A549 (cell line): ENCODE data around the gene PLAA.

ENCODE experiments used
- MAZ ChIP-seq: fragments of 150-350 bp; IDR thresholded peaks from 2 replicates; pipeline ENCODE4 v1.6.1; 2014; ENCODE audit warnings: antibody characterized with exemption, low read depth, low read length, borderline replicate concordance
- POLR2A ChIP-seq: IDR thresholded peaks from 2 replicates; pipeline ENCODE4 v1.6.1; 2012; ENCODE audit warnings: mild to moderate bottlenecking, low read length
- RCOR1 ChIP-seq: fragments of 150-350 bp; IDR thresholded peaks from 2 replicates; pipeline ENCODE4 v1.6.1; 2014; ENCODE audit warnings: antibody characterized with exemption, low read length, low read depth
- SREBF2 ChIP-seq: fragments of 450-650 bp; IDR thresholded peaks from 2 replicates; pipeline ENCODE4 v1.6.1; 2014; ENCODE audit warnings: mild to moderate bottlenecking, moderate library complexity
- TF ChIP-seq, protein P1 (sequence below): fragments of >200 bp; sonication (Bioruptor Twin); formaldehyde crosslinking; IDR thresholded peaks from 3 replicates; pipeline ENCODE4 v1.5.1; 2016
- TF ChIP-seq, protein P2 (sequence below): IDR thresholded peaks from 2 replicates; pipeline ENCODE4 v1.6.1; 2012

GRCh38 chr9:26939955-26940711 lies 6.9 kb downstream of the PLAA start:
- TF ChIP-seq, protein P1, sequence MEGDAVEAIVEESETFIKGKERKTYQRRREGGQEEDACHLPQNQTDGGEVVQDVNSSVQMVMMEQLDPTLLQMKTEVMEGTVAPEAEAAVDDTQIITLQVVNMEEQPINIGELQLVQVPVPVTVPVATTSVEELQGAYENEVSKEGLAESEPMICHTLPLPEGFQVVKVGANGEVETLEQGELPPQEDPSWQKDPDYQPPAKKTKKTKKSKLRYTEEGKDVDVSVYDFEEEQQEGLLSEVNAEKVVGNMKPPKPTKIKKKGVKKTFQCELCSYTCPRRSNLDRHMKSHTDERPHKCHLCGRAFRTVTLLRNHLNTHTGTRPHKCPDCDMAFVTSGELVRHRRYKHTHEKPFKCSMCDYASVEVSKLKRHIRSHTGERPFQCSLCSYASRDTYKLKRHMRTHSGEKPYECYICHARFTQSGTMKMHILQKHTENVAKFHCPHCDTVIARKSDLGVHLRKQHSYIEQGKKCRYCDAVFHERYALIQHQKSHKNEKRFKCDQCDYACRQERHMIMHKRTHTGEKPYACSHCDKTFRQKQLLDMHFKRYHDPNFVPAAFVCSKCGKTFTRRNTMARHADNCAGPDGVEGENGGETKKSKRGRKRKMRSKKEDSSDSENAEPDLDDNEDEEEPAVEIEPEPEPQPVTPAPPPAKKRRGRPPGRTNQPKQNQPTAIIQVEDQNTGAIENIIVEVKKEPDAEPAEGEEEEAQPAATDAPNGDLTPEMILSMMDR = no peak
- no peak for TF ChIP-seq SREBF2
- TF ChIP-seq MAZ = no peak
- TF ChIP-seq, protein P2, sequence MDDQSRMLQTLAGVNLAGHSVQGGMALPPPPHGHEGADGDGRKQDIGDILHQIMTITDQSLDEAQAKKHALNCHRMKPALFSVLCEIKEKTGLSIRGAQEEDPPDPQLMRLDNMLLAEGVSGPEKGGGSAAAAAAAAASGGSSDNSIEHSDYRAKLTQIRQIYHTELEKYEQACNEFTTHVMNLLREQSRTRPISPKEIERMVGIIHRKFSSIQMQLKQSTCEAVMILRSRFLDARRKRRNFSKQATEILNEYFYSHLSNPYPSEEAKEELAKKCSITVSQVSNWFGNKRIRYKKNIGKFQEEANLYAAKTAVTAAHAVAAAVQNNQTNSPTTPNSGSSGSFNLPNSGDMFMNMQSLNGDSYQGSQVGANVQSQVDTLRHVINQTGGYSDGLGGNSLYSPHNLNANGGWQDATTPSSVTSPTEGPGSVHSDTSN = no peak
- TF ChIP-seq RCOR1 = no peak
- TF ChIP-seq POLR2A = no peak
